Adipose tissue (tissue), 3 donors: ENCODE data around the gene DISC1. TPM values are rescaled to one million over a fixed set of nuclear protein-coding genes. Genes with fewer than 3 reads are reported as not detected.
"Not testable (repeated sequence)": the region's sequence is repeated elsewhere in the genome, so short reads cannot be mapped to it uniquely, and the experiment has no call there.

Experiments
- H3K27ac ChIP-seq: one replicate; pipeline ENCODE4 v1.5.1; 2013; ENCODE audit warnings: low read depth, low read length
- WGBS, 3 donors: extraction: QIAGEN DNeasy Blood & Tissue Kit; methylation state at CpG; one replicate each; pipeline ENCODE4 v1.1.7; 2013; 5-methylcytosine and 5-hydroxymethylcytosine counted together
- polyA plus RNA-seq, 3 donors: library from polyadenylated mRNA; stranded (reverse); fragments of 200-250 nt; gene quantifications; one replicate each; pipeline ENCODE4 v1.2.3, GENCODE V29; 2013
- donor health status: healthy with polysubstance abuse.
- donor health status: Bipolar disorder and iron deficiency.
- donor health status: healthy.

DISC1 gene
- polyA plus RNA-seq, 3 donors, result 0.48 to 1.5 (median 1.4) TPM

DNA sequence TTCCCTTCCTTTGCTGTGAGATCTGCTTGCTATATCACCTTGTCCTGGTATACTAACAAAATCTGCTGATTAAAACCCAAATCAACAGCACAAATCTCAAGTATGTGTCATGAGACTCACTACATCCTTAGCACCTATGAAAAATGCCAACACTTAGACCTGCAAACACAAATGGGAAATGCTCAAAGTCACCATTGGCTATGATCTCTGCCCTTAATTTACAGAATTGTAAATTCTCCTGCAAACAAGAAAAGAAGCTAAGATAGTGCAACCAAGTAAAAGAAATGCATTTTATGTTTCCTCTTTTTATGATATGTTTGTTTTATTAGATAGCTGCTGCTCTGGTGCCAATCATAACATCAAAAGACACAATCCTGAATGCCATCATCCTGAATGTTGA is 80.8 kb downstream of the DISC1 start:
- no peak overlapping the region for H3K27ac ChIP-seq

DNA sequence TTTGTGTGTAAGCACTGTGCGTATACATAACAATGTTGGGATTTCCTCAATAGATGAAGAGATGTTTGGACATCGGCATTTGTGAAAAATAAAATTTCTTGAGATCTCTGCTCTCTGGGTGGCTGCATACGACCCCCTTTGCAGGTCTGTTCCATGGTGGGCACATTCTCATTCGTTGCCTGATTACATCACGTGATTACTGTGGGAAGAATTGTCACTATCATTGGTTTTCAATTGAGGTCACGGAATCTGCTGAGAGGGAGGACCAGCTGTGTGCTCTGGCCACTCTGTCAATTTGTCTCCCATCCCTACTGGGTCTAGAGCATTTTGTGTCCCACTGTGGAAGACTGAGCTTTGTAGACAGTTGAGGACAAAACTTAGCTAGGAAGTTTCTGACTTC is 81.8 kb downstream of the DISC1 start:
- no peak overlapping the region for H3K27ac ChIP-seq
- 91 to 95% (median 95%) methylated on average over 6 of the region's 6 CpGs for WGBS, 3 donors

DNA sequence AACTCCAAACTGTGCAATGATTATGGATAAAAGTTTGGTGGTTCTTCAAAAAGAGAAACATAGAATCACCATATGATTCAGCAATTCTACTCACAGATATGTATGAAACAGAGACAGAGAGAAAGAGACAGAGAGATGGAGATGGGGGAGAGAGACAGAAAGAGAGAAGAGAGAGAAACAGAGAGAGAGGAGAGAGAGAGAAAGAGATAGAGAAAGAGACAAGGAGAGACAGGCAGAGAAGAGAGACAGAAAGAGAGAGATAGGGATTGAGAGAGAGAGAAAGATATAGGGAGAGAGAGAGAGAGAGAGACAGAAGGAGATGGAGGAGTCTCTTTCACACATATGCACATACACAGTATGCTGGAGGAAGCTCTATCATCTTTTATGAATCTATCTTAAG is 87.8 kb downstream of the DISC1 start:
- H3K27ac ChIP-seq, result no peak overlapping the region

DNA sequence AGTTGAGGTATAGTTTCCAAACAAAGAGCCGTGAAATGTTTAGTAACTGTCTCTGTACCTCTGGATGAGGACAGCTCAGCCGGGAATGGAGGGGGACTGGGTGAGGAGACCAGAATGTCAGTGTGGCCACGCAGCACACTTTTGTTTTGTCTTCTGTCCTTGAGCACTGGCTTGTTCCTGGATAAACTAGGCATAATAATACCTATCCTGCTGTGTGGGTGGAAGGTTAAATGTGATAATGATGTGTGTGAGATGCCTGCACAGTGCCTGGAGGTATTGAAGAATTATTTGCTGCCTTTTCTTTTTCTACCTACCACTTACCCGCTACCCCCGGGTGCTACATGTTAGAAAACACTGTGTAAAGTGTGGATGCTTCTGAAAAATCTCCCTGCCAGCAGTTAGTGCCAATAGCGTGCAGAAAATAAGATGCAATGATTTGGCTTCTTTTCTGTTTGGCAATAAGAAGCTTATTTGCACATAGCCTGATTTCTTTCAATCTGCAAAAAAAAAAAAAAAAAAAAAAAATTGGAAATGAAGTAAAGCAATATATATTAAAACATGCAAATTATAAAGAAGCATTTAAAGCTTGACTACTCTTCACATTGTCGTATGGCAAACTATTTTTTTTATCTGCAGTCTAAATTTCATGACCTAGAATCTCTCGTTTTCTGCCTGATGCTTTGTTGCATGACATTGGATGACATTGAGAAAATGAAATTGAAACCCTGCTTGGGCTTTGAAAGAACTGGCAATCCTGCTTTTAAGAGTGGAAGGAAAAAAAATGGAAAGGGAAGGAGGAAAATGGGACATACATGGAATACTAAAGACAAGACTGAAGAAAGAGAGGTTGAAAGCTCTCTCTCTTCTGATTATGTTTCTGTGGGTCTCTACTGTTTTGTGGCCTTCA is 89.5 kb downstream of the DISC1 start:
- H3K27ac ChIP-seq, result no peak overlapping the region
- 79 to 94% (median 83%) methylated on average over 8 of the region's 8 CpGs for WGBS, 3 donors

DNA sequence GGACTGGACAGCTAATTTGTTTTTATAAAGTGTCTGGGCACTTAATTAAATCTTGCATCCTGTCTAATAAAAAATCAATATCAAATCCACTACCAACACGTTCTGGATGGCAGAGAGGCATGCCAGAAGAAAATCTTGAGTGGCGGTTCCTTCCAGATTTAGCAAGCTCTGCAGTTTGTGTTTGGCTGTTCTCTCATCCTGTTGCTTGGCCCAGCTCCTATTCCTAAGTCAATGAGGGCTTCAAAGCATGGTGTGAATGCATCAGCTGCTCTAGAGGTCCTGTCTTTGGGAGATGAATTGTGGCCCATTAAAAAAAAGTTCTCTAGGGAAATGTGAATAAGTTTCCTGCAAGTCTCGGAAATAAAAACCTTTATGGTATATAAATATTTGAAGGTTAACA is 90.3 kb downstream of the DISC1 start:
- H3K27ac ChIP-seq, result no peak overlapping the region
- WGBS, 3 donors, result 81 to 91% (median 91%) methylated on average over 3 of the region's 3 CpGs

DNA sequence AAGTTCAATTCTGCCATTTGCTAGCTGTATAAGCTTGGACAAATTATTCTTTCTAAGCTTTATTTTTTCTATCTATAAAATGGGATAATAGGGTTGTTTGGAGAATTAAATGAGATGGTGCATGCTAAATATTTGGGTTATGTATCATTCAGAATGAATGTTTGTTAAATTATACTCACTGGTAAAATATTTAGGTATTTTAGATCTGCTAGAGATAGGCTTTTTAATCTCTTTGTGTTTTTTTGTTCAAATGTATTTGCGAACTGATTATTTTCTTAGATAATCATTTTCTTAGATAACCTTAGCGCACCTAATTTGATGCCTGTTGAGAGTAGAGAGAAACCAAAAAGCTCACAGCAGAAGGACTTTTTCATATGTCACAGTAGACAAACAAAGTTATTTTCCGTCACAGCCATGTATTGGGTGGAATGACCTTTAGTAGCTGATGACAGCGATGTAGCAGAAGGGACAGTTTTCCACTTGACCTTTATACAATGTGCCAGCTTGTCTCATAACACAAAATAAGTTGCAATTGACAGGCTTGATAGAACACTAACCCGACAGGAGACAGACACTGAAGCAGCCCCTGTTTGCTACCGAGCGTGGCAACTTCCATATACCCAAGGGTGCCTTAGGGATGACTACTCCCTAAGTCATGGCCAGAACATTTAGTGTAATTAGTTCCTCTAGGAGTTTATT is 93.0 kb downstream of the DISC1 start:
- H3K27ac ChIP-seq, result no peak overlapping the region
- WGBS, 3 donors, result 95 to 96% (median 95%) methylated on average over 7 of the region's 7 CpGs

DNA sequence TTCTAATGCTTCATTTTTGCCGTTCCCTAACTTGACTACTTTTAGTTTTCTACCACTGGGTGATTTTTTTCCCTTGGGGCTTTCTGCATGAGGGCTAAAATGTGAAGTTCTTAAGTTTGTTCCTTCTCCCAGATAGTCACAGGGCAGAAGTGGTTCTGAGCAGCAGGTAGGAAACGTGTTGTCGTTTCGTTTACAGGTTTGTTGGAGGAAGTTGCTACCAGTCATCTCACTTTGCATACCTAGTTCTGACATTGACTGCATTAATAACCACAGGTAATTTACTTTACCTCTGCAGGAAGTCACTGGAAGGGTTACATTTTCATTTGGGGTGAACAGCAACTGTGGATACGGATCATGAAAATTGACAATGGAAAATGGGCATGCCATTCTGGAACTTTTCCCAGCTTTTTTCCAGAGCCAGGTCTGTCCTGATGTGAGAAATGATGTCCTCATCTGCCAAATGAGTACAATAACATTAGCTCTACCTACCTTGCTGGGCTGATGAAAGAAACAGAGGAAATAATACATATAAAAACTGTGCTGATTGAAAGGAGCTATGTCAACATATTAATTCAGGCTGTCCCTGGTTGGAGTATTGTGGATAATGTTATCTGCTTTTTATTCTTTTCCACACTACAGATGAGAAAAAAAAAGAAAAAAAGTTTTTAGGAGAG is 94.2 kb downstream of the DISC1 start:
- no peak overlapping the region for H3K27ac ChIP-seq
- WGBS, 3 donors, result 76 to 89% (median 86%) methylated on average over 5 of the region's 5 CpGs

DNA sequence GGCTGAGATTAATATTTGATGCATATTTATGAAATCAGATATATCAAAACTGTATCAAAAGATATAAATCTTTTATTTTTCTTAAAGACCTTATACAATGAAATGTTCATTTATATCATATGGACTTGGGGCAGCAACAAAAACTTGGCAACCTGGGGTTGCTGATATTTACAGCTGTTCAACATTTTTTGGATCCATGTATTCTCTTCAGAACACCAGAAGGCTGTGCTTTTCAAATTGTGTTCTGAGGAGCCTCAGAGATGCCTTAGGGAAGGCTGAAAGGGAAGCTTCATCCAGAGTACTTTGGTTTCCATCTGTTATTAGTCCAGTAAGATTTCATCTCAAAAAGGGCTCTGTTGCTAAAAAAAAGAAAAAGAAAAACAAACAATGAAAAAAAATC is 94.8 kb downstream of the DISC1 start:
- no peak overlapping the region for H3K27ac ChIP-seq

DNA sequence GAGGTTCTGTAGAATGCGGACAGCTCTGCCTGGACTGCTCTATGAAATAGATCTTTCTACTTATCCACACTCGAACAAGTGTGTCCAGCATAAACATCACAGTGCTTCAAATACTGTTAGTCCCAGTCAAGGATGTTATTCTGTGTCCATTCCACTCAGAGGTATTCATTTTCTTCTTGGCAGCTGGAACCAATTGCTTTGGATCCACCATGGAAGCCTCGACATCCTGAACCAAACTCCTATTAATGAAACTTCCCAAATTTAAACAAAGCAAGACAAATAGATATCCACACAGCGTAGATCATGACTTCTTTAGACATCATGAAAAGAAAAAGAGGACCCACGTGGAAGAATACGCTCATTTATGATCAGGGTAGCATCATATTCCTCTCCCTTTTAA is 95.8 kb downstream of the DISC1 start:
- no peak overlapping the region for H3K27ac ChIP-seq
- 90 to 96% (median 95%) methylated on average over 6 of the region's 6 CpGs for WGBS, 3 donors

DNA sequence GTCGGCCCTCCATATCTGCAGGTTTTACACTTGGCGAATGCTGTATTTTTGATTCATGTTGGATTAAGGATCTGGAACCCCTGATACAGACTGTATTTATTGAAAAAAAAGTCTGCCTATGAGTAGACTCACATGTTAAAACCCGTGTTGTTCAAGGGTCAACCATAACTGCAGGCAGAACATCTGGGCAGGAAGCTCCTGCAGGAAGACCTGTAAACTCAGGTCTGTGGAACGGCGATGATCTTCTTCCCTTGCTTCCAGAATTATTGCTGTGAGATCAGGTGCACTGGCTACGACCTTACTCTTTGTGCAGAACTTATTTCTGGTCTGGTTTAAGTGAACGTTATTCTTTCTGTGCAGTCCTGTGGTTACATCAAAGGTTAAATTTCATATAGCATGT is 96.6 kb downstream of the DISC1 start:
- WGBS, 3 donors, result 73 to 90% (median 77%) methylated on average over 7 of the region's 7 CpGs
- no peak overlapping the region for H3K27ac ChIP-seq

DNA sequence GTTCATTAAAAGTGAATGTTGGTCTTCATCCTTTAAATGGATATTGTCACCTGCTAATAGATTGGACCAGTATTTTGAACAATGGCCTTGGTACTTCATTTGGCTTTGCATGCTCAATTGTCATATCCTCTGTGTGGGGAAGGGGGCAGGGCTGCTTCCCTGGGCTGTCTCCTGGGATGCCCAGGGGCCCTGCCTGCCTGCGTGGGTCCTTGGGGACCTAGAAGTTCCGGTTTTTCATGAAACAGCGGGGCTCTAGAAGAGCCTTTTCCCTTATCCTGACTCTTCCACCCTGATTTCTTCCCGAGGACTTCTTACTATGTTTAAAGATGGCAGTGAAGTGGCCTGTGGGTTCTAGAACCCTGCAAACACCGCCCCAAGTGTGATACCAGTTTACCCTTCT is 97.5 kb downstream of the DISC1 start:
- WGBS, 3 donors, result 70 to 95% (median 87%) methylated on average over 5 of the region's 5 CpGs
- no peak overlapping the region for H3K27ac ChIP-seq

DNA sequence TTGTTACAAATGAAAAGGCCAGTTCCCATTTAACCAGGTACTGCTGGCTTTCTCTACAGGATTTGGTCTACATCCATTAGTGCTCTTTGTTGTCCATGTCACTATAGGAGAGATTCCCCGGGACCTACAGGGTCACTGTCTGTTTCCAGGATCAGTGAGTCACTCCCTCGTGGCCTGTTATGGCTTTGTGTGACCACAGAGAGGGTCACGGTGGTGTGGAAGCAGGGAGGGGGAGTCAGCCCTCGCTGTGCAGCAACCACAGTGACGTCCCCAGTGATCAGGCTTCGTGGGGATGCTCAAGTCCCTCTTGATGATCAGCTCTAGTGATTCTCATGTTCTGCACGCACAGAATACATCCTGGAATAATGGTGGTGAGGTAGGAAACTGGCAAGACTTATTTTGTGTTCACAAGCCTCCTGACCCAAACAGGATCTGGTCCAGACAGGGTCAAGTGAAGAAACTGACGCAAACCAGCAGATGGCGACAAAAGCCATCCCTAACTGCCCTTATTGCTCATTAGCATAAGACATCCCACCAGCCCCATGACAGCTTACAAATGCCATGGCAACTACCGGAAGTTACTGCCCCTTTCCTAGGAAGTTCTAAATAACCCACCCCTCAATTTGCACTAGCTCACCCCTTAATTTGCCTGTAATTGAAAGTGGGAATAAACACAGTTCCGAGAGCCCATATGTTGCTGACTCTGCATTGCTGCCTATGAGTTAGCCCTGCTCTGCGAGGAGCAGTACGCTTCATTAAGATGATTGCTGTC is 98.5 kb downstream of the DISC1 start:
- WGBS, 3 donors, result 73 to 78% (median 74%) methylated on average over 13 of the region's 13 CpGs
- no peak overlapping the region for H3K27ac ChIP-seq

DNA sequence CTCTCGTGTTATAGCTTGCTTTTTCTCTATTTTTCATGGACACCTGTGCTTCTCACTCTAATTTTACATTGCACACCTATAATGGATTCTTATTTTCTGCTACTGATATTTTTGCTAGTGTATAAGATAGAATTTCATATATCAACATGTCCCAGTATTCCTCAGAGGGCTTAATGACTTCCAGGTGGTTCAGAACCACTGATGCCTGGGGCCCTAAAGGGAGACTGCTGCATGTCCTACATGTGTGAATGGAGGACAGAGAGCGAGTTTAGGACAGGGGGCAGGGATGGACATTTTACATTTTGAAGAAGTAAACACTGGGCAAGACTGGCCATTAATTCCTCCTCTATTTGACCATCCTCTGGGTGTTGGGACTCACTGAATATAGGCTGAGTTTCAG is 100.6 kb downstream of the DISC1 start:
- no peak overlapping the region for H3K27ac ChIP-seq
- WGBS, 3 donors, result 81 to 92% (median 90%) methylated on average over 2 of the region's 2 CpGs

DNA sequence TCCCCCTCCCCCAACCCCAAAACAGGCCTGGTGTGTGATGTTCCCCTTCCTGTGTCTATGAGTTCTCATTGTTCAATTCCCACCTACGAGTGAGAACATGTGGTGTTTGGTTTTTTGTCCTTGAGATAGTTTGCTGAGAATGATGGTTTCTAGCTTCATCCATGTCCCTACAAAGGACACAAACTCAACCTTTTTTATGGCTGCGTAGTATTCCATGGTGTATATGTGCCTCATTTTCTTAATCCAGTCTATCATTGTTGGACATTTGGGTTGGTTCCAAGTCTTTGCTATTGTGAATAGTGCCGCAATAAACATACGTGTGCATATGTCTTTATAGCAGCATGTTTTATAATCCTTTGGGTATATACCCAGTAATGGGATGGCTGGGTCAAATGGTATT is 102.4 kb downstream of the DISC1 start:
- H3K27ac ChIP-seq, result not testable (repeated sequence)
- WGBS, 3 donors, result 94 to 96% (median 96%) methylated on average over 2 of the region's 4 CpGs

DNA sequence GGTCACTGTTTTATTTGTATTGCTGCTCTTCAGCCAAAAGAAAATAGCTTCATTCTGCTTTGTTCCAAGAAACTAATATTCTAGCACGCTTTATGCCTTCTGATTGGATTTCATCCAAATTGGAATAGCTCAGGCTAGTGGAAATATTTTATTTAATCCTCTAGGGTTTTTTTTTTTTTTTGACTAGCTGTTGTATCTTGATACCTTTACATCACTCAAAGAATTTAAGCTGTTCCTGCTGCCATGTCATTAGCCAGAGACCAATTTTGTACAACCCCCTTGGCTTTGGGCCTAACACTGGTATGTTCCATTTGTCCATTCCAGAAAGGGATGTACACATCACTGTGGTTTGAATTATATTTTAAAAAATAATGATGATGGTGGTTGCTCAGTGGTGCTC is 103.0 kb downstream of the DISC1 start:
- WGBS, 3 donors, result 0 to 34% (median 0%) methylated on average over 1 of the region's 1 CpG
- H3K27ac ChIP-seq, result no peak overlapping the region

DNA sequence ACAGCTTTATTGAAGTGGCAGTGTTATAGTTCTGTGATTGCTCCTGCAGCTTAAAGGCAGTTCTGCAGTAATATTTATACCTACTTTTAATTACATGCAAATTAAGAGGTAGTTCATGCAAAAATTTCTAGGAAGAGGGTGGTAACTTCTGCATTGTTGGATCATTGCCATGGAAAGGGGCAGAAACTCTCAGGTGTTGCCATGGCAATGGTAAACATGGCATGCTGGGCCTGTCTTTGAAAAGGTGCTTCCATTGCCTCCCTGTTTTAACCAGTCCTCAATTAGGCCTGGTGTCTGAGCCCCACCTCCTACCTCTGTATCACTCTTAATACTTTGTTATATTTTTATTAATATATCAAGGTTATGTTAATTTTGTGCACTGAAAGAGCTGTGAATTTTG is 104.7 kb downstream of the DISC1 start:
- H3K27ac ChIP-seq, result no peak overlapping the region

DNA sequence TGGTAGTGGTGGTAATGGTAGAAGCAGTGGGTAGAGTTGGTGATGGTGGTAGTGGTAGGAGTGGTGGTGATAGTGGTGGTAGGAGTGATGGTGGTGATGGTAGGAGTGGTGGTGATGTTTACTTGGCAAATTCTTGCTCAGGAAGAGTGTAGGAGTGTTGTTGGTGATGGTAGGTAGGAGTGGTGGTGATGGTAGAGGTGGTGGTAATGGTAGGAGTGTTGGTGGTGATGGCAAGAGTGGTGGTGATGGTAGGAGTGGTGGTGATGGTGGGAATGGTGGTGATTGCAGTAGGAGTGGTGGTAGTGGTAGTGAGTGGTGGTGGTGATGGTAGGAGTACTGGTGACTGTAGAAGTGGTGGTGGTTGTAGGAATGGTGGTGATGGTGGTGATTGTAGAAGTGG is 106.5 kb downstream of the DISC1 start:
- no peak overlapping the region for H3K27ac ChIP-seq

DNA sequence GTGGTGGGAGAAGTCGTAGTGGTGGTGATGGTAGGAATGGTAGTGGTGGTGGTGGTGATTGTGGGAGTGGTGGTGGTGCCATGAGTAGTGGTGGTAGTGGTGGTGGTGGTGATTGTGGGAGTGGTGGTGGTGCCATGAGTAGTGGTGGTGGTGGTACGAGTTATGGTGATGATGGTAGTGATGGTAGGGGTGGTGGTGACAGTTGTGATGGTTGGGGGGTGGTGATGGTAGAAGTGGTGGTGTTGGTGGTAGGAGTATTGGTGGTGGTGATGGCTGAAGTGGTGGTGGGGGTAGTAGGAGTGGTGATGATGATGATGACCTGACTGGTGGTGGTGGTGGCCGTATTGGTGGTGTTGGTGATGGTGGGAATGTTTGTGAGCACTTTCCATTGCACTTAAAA is 107.1 kb downstream of the DISC1 start:
- 75 to 98% (median 94%) methylated on average over 3 of the region's 3 CpGs for WGBS, 3 donors
- no peak overlapping the region for H3K27ac ChIP-seq

DNA sequence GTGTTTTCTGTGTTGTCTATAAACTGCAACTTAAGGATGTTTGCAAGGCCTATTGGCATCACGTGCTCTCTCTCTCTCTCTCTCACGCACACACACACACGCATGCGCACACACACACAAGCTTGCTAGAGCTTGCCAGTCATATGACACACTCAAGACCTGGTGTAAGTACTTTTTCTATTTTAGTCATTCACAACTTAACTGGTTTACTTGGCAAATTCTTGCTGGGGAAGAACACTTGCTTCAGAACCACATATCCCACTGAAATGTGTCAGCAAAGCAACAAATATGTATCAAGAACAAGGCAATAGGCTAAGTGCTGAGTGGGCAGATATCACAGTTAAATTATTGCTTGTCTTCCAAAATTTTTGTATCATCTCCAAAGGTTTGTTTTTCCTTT is 107.8 kb downstream of the DISC1 start:
- 78 to 93% (median 85%) methylated on average over 4 of the region's 4 CpGs for WGBS, 3 donors
- no peak overlapping the region for H3K27ac ChIP-seq
